SK-N-SH treated with all-trans-retinoic acid at 6 μM for 48 hours (cell line): ENCODE results near the gene UBN2.

Experiments used
- CREB5 ChIP-seq: fragments of 250-450 bp; sonication (Bioruptor Pico); IDR thresholded peaks from 2 replicates; pipeline ENCODE4 v1.5.1; 2020; ENCODE audit warnings: low read depth, mild to moderate bottlenecking, moderate library complexity
- PATZ1 ChIP-seq: fragments of 250-450 bp; sonication (Bioruptor Pico); IDR thresholded peaks from 2 replicates; pipeline ENCODE4 v1.8.0; 2020; ENCODE audit warnings: mild to moderate bottlenecking, moderate library complexity, borderline replicate concordance
- POU6F1 ChIP-seq: fragments of 250-450 bp; sonication (Bioruptor Pico); IDR thresholded peaks from 2 replicates; pipeline ENCODE4 v1.8.0; 2021; ENCODE audit warnings: low read depth, mild to moderate bottlenecking, moderate library complexity, borderline replicate concordance
- RARB ChIP-seq: fragments of 250-450 bp; sonication (Bioruptor Pico); IDR thresholded peaks from 2 replicates; pipeline ENCODE4 v1.8.0; 2021; ENCODE audit warnings: mild to moderate bottlenecking, moderate library complexity
- ZNF565 ChIP-seq: fragments of 450-650 bp; formaldehyde crosslinking; conservative IDR thresholded peaks from 2 replicates; pipeline ENCODE4 v1.5.0; 2020; ENCODE audit warnings: low read depth, mild to moderate bottlenecking, moderate library complexity

The UBN2 gene

GRCh38 chr7:139355320-139355719, 124.3 kb downstream of the UBN2 start (continued):
- TF ChIP-seq CREB5 (no peak), ZNF565 (CRISPR knock-in tag) (no peak), PATZ1 (CRISPR knock-in tag) (no peak), POU6F1 (CRISPR knock-in tag) (no peak), RARB (CRISPR knock-in tag) (no peak)
